Ishikawa (cell line): Measurements from ENCODE around the gene RGS7.

Experiments
- CEBPB ChIP-seq: IDR thresholded peaks from 2 replicates; pipeline ENCODE4 v1.6.1; 2012
- EGR1 ChIP-seq: IDR thresholded peaks from 2 replicates; pipeline ENCODE4 v1.6.1; 2012
- EP300 ChIP-seq: IDR thresholded peaks from 2 replicates; pipeline ENCODE4 v1.6.1; 2012; ENCODE audit warnings: borderline replicate concordance
- FOXM1 ChIP-seq: IDR thresholded peaks from 2 replicates; pipeline ENCODE4 v1.6.1; 2012; ENCODE audit warnings: low read depth, borderline replicate concordance
- MAX ChIP-seq: IDR thresholded peaks from 2 replicates; pipeline ENCODE4 v1.6.1; 2012
- RAD21 ChIP-seq: IDR thresholded peaks from 2 replicates; pipeline ENCODE4 v1.6.1; 2012; ENCODE audit warnings: low read depth
- REST ChIP-seq: IDR thresholded peaks from 2 replicates; pipeline ENCODE4 v1.6.1; 2012; ENCODE audit warnings: low read depth, mild to moderate bottlenecking
- TAF1 ChIP-seq: IDR thresholded peaks from 2 replicates; pipeline ENCODE4 v1.6.1; 2012; ENCODE audit warnings: low read depth, mild to moderate bottlenecking
- TCF12 ChIP-seq: IDR thresholded peaks from 2 replicates; pipeline ENCODE4 v1.6.1; 2012; ENCODE audit warnings: low read depth
- TEAD4 ChIP-seq: IDR thresholded peaks from 2 replicates; pipeline ENCODE4 v1.6.1; 2012
- USF1 ChIP-seq: IDR thresholded peaks from 2 replicates; pipeline ENCODE4 v1.6.1; 2012
- YY1 ChIP-seq: IDR thresholded peaks from 2 replicates; pipeline ENCODE4 v1.6.1; 2012; ENCODE audit warnings: low read depth
- ZBTB7A ChIP-seq: IDR thresholded peaks from 2 replicates; pipeline ENCODE4 v1.6.1; 2012; ENCODE audit warnings: low read depth

- no peak for TF ChIP-seq TEAD4
- TF ChIP-seq RAD21, result no peak
- TF ChIP-seq TCF12, result no peak
- TF ChIP-seq TAF1, result no peak
- no peak for TF ChIP-seq USF1
- TF ChIP-seq YY1, result no peak
- no peak for TF ChIP-seq MAX
- TF ChIP-seq REST, result no peak
- no peak for TF ChIP-seq EP300
- no peak for TF ChIP-seq EGR1
- TF ChIP-seq CEBPB, result no peak
- no peak for TF ChIP-seq FOXM1
- TF ChIP-seq ZBTB7A, result no peak
These were observed 143.9 kb downstream of the RGS7 start for GRCh38 chr1:241213139-241213538.
